ENCODE data around the gene BMPER. TPM values are rescaled to one million over a fixed set of nuclear protein-coding genes. Genes with fewer than 3 reads are reported as not detected.

Gene BMPER
- total and polyA plus RNA-seq, 8 donors = 7.4 to 47.7 (median 39.6) TPM

DNA sequence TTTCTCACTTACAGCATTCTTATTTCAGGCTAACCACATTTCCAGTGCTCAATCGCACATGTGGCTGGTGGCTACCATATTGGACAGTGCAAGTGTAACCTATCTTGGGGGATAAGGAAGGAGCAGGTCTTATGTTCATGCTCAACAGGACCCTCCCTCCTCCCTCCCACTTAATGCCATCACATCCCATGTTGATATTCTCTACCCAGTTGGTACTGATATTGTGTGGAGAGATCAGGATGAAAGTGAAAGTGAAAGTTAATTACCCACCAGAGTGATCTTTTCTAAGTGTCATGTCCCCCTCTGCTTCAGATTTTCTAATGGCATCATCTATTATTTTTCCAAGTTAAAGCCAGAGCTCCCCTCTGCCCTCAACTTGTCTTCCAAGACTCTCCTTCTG lies 91.6 kb downstream of the BMPER start:
- Histone ChIP-seq H3K4me3 (no peak overlapping the region), H3K9me3 (no peaks in the 10 kb centered on the region), H3K4me1 (no peaks in the 10 kb centered on the region), H3K27me3 (no peaks in the 10 kb centered on the region), H3K27ac (no peak overlapping the region), H3K36me3 (no peaks in the 10 kb centered on the region)
- DNase-seq (no peak), ATAC-seq (no peak)
- intact Hi-C loops (cut with DNase I) = no loop called here
- TF ChIP-seq, protein P1, sequence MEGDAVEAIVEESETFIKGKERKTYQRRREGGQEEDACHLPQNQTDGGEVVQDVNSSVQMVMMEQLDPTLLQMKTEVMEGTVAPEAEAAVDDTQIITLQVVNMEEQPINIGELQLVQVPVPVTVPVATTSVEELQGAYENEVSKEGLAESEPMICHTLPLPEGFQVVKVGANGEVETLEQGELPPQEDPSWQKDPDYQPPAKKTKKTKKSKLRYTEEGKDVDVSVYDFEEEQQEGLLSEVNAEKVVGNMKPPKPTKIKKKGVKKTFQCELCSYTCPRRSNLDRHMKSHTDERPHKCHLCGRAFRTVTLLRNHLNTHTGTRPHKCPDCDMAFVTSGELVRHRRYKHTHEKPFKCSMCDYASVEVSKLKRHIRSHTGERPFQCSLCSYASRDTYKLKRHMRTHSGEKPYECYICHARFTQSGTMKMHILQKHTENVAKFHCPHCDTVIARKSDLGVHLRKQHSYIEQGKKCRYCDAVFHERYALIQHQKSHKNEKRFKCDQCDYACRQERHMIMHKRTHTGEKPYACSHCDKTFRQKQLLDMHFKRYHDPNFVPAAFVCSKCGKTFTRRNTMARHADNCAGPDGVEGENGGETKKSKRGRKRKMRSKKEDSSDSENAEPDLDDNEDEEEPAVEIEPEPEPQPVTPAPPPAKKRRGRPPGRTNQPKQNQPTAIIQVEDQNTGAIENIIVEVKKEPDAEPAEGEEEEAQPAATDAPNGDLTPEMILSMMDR (IDR thresholded peaks at IDR 0.05) = no peak

DNA sequence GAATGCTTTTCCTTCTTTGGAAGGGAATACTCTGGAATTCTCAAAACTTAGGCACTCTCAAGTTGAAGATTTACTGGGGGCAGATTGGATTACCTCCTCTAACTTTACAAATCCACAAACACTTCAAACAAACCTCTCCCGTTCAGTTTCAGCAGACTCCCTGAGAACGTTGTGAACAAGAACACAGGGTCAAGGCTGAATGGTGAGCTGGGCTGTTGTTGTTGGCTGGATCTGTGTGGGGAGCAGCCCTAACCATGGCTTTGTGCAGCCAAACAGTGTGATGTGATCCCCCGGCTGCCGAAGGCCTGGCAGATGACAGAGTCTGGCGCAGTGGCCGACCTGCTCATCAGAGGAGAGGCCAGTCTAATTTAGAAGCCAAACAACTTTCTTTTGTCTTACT lies 93.1 kb downstream of the BMPER start:
- TF ChIP-seq, protein P1 (IDR thresholded peaks at IDR 0.05) = no peak
- no peak overlapping the region for H3K27ac ChIP-seq
- DNase-seq = no peak
- ATAC-seq = no peak
- intact Hi-C loops (cut with DNase I) = no loop called here
- no peaks in the 10 kb centered on the region for H3K27me3 ChIP-seq
- no peaks in the 10 kb centered on the region for H3K4me1 ChIP-seq
- no peaks in the 10 kb centered on the region for H3K36me3 ChIP-seq
- no peak overlapping the region for H3K4me3 ChIP-seq
- H3K9me3 ChIP-seq = no peaks in the 10 kb centered on the region

DNA sequence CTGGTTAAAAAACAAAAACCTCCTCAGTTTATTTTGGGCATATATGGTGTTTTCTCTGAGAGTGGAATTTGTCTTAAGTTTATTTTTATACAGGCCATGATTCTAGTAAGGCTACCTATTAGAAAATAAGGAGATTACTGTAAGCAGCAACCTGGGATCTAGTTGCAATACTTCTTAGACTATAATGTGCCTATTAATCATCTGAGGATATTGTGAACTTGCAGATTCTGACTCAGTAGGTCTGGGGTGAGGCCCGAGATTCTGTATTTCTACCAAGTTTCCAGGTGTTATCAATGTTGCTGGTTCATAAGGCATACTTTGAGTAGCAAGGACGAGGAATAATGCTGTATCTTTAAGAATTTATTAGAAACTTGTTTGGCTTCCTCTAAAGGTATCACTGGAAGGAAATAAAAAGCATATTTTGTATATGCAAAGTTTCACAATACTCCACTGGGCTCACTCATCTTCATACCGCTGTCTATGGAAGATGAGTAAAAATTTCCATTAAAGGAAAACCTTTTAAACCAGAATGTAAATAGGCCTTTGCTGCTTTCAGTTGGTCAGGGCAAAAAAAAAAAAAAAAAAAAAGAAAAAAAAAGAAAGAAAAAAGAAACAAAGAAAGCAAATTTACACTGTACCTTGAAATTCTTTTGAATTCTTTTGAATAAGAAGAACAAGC lies 105.8 kb downstream of the BMPER start:
- no peak for ATAC-seq
- intact Hi-C loops (cut with DNase I) = no loop called here
- Histone ChIP-seq H3K9me3 (no peaks in the 10 kb centered on the region), H3K4me1 (no peaks in the 10 kb centered on the region), H3K4me3 (no peak overlapping the region), H3K36me3 (no peaks in the 10 kb centered on the region), H3K27ac (no peak overlapping the region), H3K27me3 (no peaks in the 10 kb centered on the region)
- TF ChIP-seq, protein P1 (IDR thresholded peaks at IDR 0.05) = no peak
- no peak for DNase-seq

DNA sequence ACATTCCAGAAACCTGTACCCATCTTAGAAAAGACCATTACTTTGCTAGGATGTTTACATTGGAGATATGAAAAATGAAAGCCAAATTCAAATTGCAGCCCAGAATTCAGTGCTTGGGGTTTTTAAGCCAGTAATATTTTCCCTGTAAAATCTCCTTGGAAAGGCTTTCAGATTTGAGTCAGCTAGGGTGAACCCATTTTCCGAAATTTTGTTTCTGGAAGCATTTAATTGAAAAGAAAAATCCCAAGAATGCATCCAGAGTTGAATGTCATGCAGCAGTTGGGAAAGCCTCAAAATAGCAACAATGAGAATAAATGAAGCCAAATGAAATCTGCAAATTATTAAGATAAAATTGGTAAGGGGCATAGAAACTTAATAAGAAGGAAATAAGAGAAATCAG lies 106.4 kb downstream of the BMPER start:
- TF ChIP-seq, protein P1 (IDR thresholded peaks at IDR 0.05) = no peak
- DNase-seq = no peak
- intact Hi-C loops (cut with DNase I) = no loop called here
- Histone ChIP-seq H3K4me3 (no peak overlapping the region), H3K27me3 (no peaks in the 10 kb centered on the region), H3K4me1 (no peaks in the 10 kb centered on the region), H3K36me3 (no peaks in the 10 kb centered on the region), H3K9me3 (no peaks in the 10 kb centered on the region), H3K27ac (no peak overlapping the region)
- no peak for ATAC-seq

DNA sequence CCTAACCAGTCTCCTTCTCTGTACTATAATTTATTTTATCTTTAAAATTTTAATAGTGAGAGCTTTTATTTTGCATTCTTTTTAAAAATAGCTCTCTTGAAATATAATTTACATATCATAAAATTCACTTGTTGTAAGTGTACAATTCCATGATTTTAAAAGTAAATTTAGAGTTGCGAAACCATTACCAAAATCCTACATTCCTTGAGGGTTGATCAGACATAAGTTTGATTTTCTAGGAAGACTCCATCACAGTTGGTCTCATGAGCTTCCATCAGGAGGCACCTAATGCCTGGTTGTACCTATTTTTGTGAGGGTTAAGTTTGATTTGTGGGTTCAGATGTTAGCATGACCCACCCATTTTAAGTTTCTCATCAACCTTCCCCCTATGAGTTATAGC lies 108.1 kb downstream of the BMPER start:
- H3K27ac ChIP-seq = no peak overlapping the region
- no peaks in the 10 kb centered on the region for H3K27me3 ChIP-seq
- no peaks in the 10 kb centered on the region for H3K36me3 ChIP-seq
- ATAC-seq (no peak), DNase-seq (no peak)
- H3K9me3 ChIP-seq = no peaks in the 10 kb centered on the region
- H3K4me1 ChIP-seq = no peaks in the 10 kb centered on the region
- TF ChIP-seq, protein P1 (IDR thresholded peaks at IDR 0.05) = no peak
- H3K4me3 ChIP-seq = no peak overlapping the region
- intact Hi-C loops (cut with DNase I) = no loop called here

All from left lung (tissue), 10 donors.